Right atrium auricular region (tissue), 2 donors: ENCODE data around the gene NSD1. TPM values are rescaled to one million over a fixed set of nuclear protein-coding genes. Genes with fewer than 3 reads are reported as not detected.

Experiments
- DNase-seq: peaks from one replicate; pipeline ENCODE4 v3.0.0-alpha.2; 2019; ENCODE audit warnings: low spot score
- H3K27ac ChIP-seq, 2 donors: fragments of 200-600 bp; sonication (generic); 1 replicate in 1 of 2; 2 replicates in 1 of 2; pipeline ENCODE4 v1.5.1; 2016 to 2019
- H3K27me3 ChIP-seq, 2 donors: fragments of 200-600 bp; sonication (generic); one replicate each; pipeline versions ENCODE4 v1.5.1 to v1.6.0; 2017 to 2019
- H3K36me3 ChIP-seq: fragments of 200-600 bp; sonication (generic); one replicate; pipeline ENCODE4 v1.5.1; 2016
- H3K4me1 ChIP-seq, 2 donors: fragments of 200-600 bp; sonication (generic); one replicate each; pipeline versions ENCODE4 v1.5.1 to v1.6.0; 2017 to 2019
- H3K4me3 ChIP-seq, 2 donors: fragments of 200-600 bp; sonication (generic); 1 replicate in 1 of 2; 2 replicates in 1 of 2; pipeline ENCODE4 v1.5.1; 2017 to 2019; ENCODE audit warnings: mild to moderate bottlenecking in 1 of 2, moderate library complexity in 1 of 2
- H3K9me3 ChIP-seq, 2 donors: fragments of 200-600 bp; sonication (generic); one replicate each; pipeline ENCODE4 v1.5.1; 2019
- CTCF ChIP-seq, 2 donors: fragments of 200-600 bp; sonication (generic); IDR thresholded peaks; one replicate each; pipeline ENCODE4 v1.5.1; 2019; ENCODE audit warnings: antibody characterized with exemption in 2 of 2
- total RNA-seq, 2 donors: library from RNA; depleted of rRNA; stranded (reverse); fragments of >200 nt; gene quantifications; one replicate each; pipeline ENCODE4 v1.1.0, GENCODE V29; 2016

The NSD1 gene
- total RNA-seq, 2 donors from 2014 or later, result 25.4 to 26.7 TPM

- DNase-seq, result no peak
- no peaks in the 10 kb centered on the region for H3K27me3 ChIP-seq
- no peak overlapping the region for H3K27ac ChIP-seq
- peaks cover 26% of the 10 kb centered on the region for H3K36me3 ChIP-seq
- peaks cover 0 to 7% of the 10 kb centered on the region in 2 donors for H3K4me1 ChIP-seq
- H3K4me3 ChIP-seq, result no peak overlapping the region
- TF ChIP-seq CTCF (IDR thresholded peaks at IDR 0.05), result no peak
- H3K9me3 ChIP-seq, result no peaks in the 10 kb centered on the region
Observed at GRCh38 chr5:177189965-177190364, 56.4 kb downstream of the NSD1 start.

- peaks cover 26% of the 10 kb centered on the region for H3K36me3 ChIP-seq
- no peaks in the 10 kb centered on the region for H3K9me3 ChIP-seq
- H3K4me1 ChIP-seq, result peaks cover 0 to 15% of the 10 kb centered on the region in 2 donors
- no peak overlapping the region for H3K27ac ChIP-seq
- DNase-seq, result no peak
- no peak for TF ChIP-seq CTCF (IDR thresholded peaks at IDR 0.05)
- no peak overlapping the region for H3K4me3 ChIP-seq
- no peaks in the 10 kb centered on the region for H3K27me3 ChIP-seq
Observed at GRCh38 chr5:177194268-177194667, 60.7 kb downstream of the NSD1 start.

- peaks cover 31% of the 10 kb centered on the region for H3K36me3 ChIP-seq
Observed at GRCh38 chr5:177195307-177195952, 61.9 kb downstream of the NSD1 start.

GRCh38 chr5:177198738-177199137, 65.2 kb downstream of the NSD1 start:
- Histone ChIP-seq H3K4me3 (no peak overlapping the region), H3K36me3 (peaks cover 21% of the 10 kb centered on the region), H3K9me3 (no peaks in the 10 kb centered on the region), H3K27ac (no peak overlapping the region), H3K4me1 (peaks cover 0 to 15% of the 10 kb centered on the region in 2 donors), H3K27me3 (no peaks in the 10 kb centered on the region)
- no peak for TF ChIP-seq CTCF (IDR thresholded peaks at IDR 0.05)
- no peak for DNase-seq

More at GRCh38 chr5:177195307-177195952, 61.9 kb downstream of the NSD1 start:
- no peaks in the 10 kb centered on the region for H3K27me3 ChIP-seq
- H3K27ac ChIP-seq, result no peak overlapping the region
- no peaks in the 10 kb centered on the region for H3K9me3 ChIP-seq
- no peak overlapping the region for H3K4me3 ChIP-seq
- no peak for TF ChIP-seq CTCF (IDR thresholded peaks at IDR 0.05)
- no peak for DNase-seq
- H3K4me1 ChIP-seq, result peaks cover 0 to 15% of the 10 kb centered on the region in 2 donors

GRCh38 chr5:177204281-177204680, 70.7 kb downstream of the NSD1 start:
- H3K27me3 ChIP-seq, result no peaks in the 10 kb centered on the region
- DNase-seq, result no peak
- no peak overlapping the region for H3K4me3 ChIP-seq
- no peak for TF ChIP-seq CTCF (IDR thresholded peaks at IDR 0.05)
- no peaks in the 10 kb centered on the region for H3K9me3 ChIP-seq
- no peaks in the 10 kb centered on the region for H3K4me1 ChIP-seq
- H3K36me3 ChIP-seq, result peaks cover 43% of the 10 kb centered on the region
- no peak overlapping the region for H3K27ac ChIP-seq

- Histone ChIP-seq H3K4me3 (no peak overlapping the region), H3K4me1 (no peaks in the 10 kb centered on the region), H3K27me3 (no peaks in the 10 kb centered on the region), H3K9me3 (no peaks in the 10 kb centered on the region), H3K36me3 (peaks cover 61% of the 10 kb centered on the region), H3K27ac (no peak overlapping the region)
- no peak for TF ChIP-seq CTCF (IDR thresholded peaks at IDR 0.05)
- no peak for DNase-seq
Observed at GRCh38 chr5:177209610-177210009, 76.0 kb downstream of the NSD1 start.
